Measurements from ENCODE around the gene MPPED2.

The MPPED2 gene

GRCh38 chr11:30581675-30582074 is 4.5 kb downstream of the MPPED2 start:
- Histone ChIP-seq H3K27ac (replicated peaks) (no peak overlapping the region), H3K4me3 (replicated peaks; ENCODE audit: insufficient read depth, low read length) (no peak overlapping the region), H3K27me3 (ENCODE audit: insufficient read depth, poor library complexity, severe bottlenecking) (peaks cover 16% of the 10 kb centered on the region)
- TF ChIP-seq POLR2AphosphoS5 (IDR thresholded peaks at IDR 0.05; ENCODE audit: low read depth) (no peak), GABPA (IDR thresholded peaks at IDR 0.05; ENCODE audit: low read depth) (no peak), SPI1 (IDR thresholded peaks at IDR 0.05; ENCODE audit: borderline replicate concordance, low read depth) (no peak)
- TF ChIP-seq, protein P1, sequence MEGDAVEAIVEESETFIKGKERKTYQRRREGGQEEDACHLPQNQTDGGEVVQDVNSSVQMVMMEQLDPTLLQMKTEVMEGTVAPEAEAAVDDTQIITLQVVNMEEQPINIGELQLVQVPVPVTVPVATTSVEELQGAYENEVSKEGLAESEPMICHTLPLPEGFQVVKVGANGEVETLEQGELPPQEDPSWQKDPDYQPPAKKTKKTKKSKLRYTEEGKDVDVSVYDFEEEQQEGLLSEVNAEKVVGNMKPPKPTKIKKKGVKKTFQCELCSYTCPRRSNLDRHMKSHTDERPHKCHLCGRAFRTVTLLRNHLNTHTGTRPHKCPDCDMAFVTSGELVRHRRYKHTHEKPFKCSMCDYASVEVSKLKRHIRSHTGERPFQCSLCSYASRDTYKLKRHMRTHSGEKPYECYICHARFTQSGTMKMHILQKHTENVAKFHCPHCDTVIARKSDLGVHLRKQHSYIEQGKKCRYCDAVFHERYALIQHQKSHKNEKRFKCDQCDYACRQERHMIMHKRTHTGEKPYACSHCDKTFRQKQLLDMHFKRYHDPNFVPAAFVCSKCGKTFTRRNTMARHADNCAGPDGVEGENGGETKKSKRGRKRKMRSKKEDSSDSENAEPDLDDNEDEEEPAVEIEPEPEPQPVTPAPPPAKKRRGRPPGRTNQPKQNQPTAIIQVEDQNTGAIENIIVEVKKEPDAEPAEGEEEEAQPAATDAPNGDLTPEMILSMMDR (IDR thresholded peaks at IDR 0.05; ENCODE audit: insufficient read depth, low read length): no peak
- TF ChIP-seq, protein P2, sequence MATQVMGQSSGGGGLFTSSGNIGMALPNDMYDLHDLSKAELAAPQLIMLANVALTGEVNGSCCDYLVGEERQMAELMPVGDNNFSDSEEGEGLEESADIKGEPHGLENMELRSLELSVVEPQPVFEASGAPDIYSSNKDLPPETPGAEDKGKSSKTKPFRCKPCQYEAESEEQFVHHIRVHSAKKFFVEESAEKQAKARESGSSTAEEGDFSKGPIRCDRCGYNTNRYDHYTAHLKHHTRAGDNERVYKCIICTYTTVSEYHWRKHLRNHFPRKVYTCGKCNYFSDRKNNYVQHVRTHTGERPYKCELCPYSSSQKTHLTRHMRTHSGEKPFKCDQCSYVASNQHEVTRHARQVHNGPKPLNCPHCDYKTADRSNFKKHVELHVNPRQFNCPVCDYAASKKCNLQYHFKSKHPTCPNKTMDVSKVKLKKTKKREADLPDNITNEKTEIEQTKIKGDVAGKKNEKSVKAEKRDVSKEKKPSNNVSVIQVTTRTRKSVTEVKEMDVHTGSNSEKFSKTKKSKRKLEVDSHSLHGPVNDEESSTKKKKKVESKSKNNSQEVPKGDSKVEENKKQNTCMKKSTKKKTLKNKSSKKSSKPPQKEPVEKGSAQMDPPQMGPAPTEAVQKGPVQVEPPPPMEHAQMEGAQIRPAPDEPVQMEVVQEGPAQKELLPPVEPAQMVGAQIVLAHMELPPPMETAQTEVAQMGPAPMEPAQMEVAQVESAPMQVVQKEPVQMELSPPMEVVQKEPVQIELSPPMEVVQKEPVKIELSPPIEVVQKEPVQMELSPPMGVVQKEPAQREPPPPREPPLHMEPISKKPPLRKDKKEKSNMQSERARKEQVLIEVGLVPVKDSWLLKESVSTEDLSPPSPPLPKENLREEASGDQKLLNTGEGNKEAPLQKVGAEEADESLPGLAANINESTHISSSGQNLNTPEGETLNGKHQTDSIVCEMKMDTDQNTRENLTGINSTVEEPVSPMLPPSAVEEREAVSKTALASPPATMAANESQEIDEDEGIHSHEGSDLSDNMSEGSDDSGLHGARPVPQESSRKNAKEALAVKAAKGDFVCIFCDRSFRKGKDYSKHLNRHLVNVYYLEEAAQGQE (IDR thresholded peaks at IDR 0.05; ENCODE audit: insufficient replicate concordance, low read depth): no peak
- no peak for DNase-seq (ENCODE audit: low read depth in 1 of 2, low spot score in 1 of 2)

DNA sequence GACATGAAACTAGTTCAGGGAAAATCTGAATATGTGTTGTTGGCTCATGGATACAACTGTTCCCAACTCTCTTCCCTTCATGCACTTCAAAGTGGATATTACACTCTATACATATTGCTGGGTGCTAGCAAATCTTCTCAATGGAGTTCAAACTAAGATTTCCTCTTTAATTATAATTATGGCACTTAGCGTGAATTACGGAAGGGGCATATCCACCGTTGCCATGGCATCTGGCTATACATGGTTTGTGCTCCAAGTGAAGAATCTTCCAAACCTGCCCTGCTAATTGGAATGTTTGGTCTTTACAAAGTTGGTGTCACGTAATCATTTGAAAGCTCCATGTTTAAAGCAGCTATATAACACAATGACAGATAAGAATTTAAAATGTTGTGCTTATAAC is 5.6 kb downstream of the MPPED2 start:
- DNase-seq (ENCODE audit: low read depth in 1 of 2, low spot score in 1 of 2): no peak
- TF ChIP-seq POLR2AphosphoS5 (IDR thresholded peaks at IDR 0.05; ENCODE audit: low read depth) (no peak), GABPA (IDR thresholded peaks at IDR 0.05; ENCODE audit: low read depth) (no peak), SPI1 (IDR thresholded peaks at IDR 0.05; ENCODE audit: borderline replicate concordance, low read depth) (no peak)
- H3K27me3 ChIP-seq (ENCODE audit: insufficient read depth, poor library complexity, severe bottlenecking): peaks cover 13% of the 10 kb centered on the region

DNA sequence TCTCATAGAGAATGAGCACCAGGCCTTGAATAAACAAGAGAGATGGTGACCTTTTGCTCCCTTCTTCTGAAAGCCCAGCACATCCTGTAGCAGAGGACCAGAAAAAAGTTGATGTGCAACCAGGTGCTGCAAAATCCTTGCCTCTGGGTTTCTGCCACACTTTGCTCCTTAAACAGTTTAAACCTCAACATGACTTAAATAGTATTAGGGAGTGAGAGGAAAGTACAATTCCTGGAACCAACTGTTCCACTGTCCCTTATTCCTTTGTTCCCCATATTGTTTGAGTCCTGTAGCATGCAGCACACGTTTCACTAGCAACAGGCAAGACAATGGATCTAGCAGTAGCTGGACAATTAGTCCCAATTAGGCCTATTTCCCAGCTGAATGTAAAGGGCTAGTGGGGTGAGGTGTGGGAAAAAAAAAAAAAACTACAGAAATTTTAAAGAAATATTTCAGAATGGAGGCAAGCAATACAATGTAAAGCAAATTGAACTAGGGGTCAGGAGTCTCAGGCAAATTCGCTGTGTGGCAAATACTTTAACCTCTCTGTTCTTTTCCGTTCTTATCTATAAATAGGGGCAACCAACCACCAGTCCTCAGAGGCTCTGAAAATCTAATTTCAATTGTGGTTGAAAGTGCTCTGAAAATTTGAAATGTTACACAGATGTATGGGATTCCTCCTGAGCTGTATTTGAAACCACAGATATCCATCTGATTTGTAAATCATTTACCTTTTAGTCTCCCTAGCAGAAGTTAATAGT is 6.6 kb downstream of the MPPED2 start:
- no peak for DNase-seq (ENCODE audit: low read depth in 1 of 2, low spot score in 1 of 2)
- H3K27me3 ChIP-seq (ENCODE audit: insufficient read depth, poor library complexity, severe bottlenecking): peaks cover 6% of the 10 kb centered on the region
- no peak overlapping the region for H3K27ac ChIP-seq (replicated peaks)
- TF ChIP-seq GABPA (IDR thresholded peaks at IDR 0.05; ENCODE audit: low read depth) (no peak), SPI1 (IDR thresholded peaks at IDR 0.05; ENCODE audit: borderline replicate concordance, low read depth) (no peak), POLR2AphosphoS5 (IDR thresholded peaks at IDR 0.05; ENCODE audit: low read depth) (no peak)
- TF ChIP-seq, protein P1 (IDR thresholded peaks at IDR 0.05; ENCODE audit: insufficient read depth, low read length): no peak
- TF ChIP-seq, protein P2 (IDR thresholded peaks at IDR 0.05; ENCODE audit: insufficient replicate concordance, low read depth): no peak
- H3K4me3 ChIP-seq (replicated peaks; ENCODE audit: insufficient read depth, low read length): no peak overlapping the region

More for the DNA sequence above, 5.6 kb downstream of the MPPED2 start:
- Histone ChIP-seq H3K27ac (replicated peaks) (no peak overlapping the region), H3K4me3 (replicated peaks; ENCODE audit: insufficient read depth, low read length) (no peak overlapping the region)

GRCh38 chr11:30578406-30578805 is 7.7 kb downstream of the MPPED2 start:
- no peak overlapping the region for H3K4me3 ChIP-seq (replicated peaks; ENCODE audit: insufficient read depth, low read length)

More at GRCh38 chr11:30578406-30578805, 7.7 kb downstream of the MPPED2 start:
- Histone ChIP-seq H3K27ac (replicated peaks) (no peak overlapping the region), H3K27me3 (ENCODE audit: insufficient read depth, poor library complexity, severe bottlenecking) (peaks cover 3% of the 10 kb centered on the region)
- no peak for DNase-seq (ENCODE audit: low read depth in 1 of 2, low spot score in 1 of 2)
- TF ChIP-seq, protein P1 (IDR thresholded peaks at IDR 0.05; ENCODE audit: insufficient read depth, low read length): no peak
- TF ChIP-seq, protein P2 (IDR thresholded peaks at IDR 0.05; ENCODE audit: insufficient replicate concordance, low read depth): no peak
- no peak for TF ChIP-seq SPI1 (IDR thresholded peaks at IDR 0.05; ENCODE audit: borderline replicate concordance, low read depth)
- no peak for TF ChIP-seq GABPA (IDR thresholded peaks at IDR 0.05; ENCODE audit: low read depth)
- TF ChIP-seq POLR2AphosphoS5 (IDR thresholded peaks at IDR 0.05; ENCODE audit: low read depth): no peak

Data from HL-60 (cell line).